HCT116 (cell line): ENCODE results near the gene LHFPL6. TPM values are rescaled to one million over a fixed set of nuclear protein-coding genes. Genes with fewer than 3 reads are reported as not detected.

Source experiments
- ATAC-seq: fragments of 200-7000 bp; cut with Tn5 transposase; 2 replicates; pipeline ENCODE4 v1.9.1; 2020; ENCODE audit warnings: mild to moderate bottlenecking, moderate library complexity
- BruUV-seq: library from RNA; stranded (reverse); fragments of 400-500 nt; replicated peaks from 2 replicates; lab custom pipeline; 2021; lab: Mats Ljungman, UMichigan
- CTCF ChIA-PET: fragments of 300-600 bp; sonication (Branson Sonifier 250); formaldehyde crosslinking; loops from one replicate; lab custom pipeline; 2021; ENCODE audit warnings: antibody characterized with exemption; lab: Charles Lee
- POLR2A ChIA-PET: fragments of 300-600, 350-600 bp; sonication (Branson Sonifier 250); formaldehyde crosslinking; loops from one replicate; lab custom pipeline; 2021; ENCODE audit warnings: antibody characterized with exemption; lab: Charles Lee
- RAD21 ChIA-PET, 2 experiments: fragments of 300-600 bp; sonication (Branson Sonifier 250); formaldehyde crosslinking; loops; one replicate each; lab custom pipeline; 2023; ENCODE audit warnings: low total read pairs in 2 of 2; ENCODE audit not compliant: uncharacterized antibody in 2 of 2, unreplicated experiment in 2 of 2, low non-redundant PET in 1 of 2; lab: Charles Lee
- DNase-seq: peaks from one replicate; pipeline ENCODE4 v3.0.0-alpha.2; 2010; ENCODE audit warnings: low read depth, low spot score
- H2AFZ ChIP-seq: fragments of 200-600 bp; shearing (Covaris generic), sonication (generic); 2 replicates; pipeline ENCODE4 v1.6.1; 2017; ENCODE audit warnings: low read depth, mixed run types, mixed read lengths, antibody characterized with exemption, low read length; ENCODE audit not compliant: poor library complexity, severe bottlenecking
- H3K27ac ChIP-seq: 2 replicates; pipeline ENCODE4 v1.5.1; 2012; ENCODE audit warnings: low read depth, low read length
- H3K27me3 ChIP-seq: fragments of 200-600 bp; sonication (generic); 2 replicates; pipeline ENCODE4 v1.6.1; 2016; ENCODE audit warnings: mixed run types, low read length, mixed read lengths; ENCODE audit not compliant: insufficient read depth
- H3K36me3 ChIP-seq, 2 experiments: fragments of 200-500 bp in 1 of 2; fragments of 200-600 bp in 1 of 2; sonication (Bioruptor generic) in 1 of 2; sonication (generic) in 1 of 2; 2 replicates each; pipeline versions ENCODE4 v1.5.1 to v1.6.1; 2014 to 2016; ENCODE audit warnings: low read length in 2 of 2, inconsistent platforms in 1 of 2, mixed read lengths in 1 of 2, mixed run types in 1 of 2; ENCODE audit not compliant: insufficient read depth in 2 of 2, control insufficient read depth in 1 of 2
- H3K4me1 ChIP-seq, 2 experiments: fragments of 200-600 bp in 1 of 2; sonication (generic) in 1 of 2; 2 replicates each; pipeline versions ENCODE4 v1.5.1 to v1.6.1; 2012 to 2017; ENCODE audit warnings: low read length in 2 of 2, inconsistent platforms in 1 of 2, mild to moderate bottlenecking in 1 of 2, mixed read lengths in 1 of 2, mixed run types in 1 of 2, moderate library complexity in 1 of 2; ENCODE audit not compliant: insufficient read depth in 2 of 2, control insufficient read depth in 1 of 2
- H3K4me2 ChIP-seq: fragments of 200-600 bp; sonication (generic); 2 replicates; pipeline ENCODE4 v1.6.1; 2017; ENCODE audit warnings: mixed run types, low read length, mixed read lengths
- H3K4me3 ChIP-seq, 2 experiments: fragments of 200-600 bp in 1 of 2; sonication (generic) in 1 of 2; replicated peaks in 1 of 2; 2 replicates each; pipeline ENCODE4 v1.5.1; 2011 to 2016; ENCODE audit warnings: low read length in 2 of 2, control low read depth in 1 of 2, low read depth in 1 of 2, mild to moderate bottlenecking in 1 of 2, mixed read lengths in 1 of 2, mixed run types in 1 of 2
- H3K79me2 ChIP-seq: fragments of 200-600 bp; sonication (generic); 2 replicates; pipeline ENCODE4 v1.6.1; 2017; ENCODE audit warnings: mild to moderate bottlenecking, mixed run types, low read length, moderate library complexity, mixed read lengths; ENCODE audit not compliant: insufficient read depth
- H3K9ac ChIP-seq: fragments of 200-600 bp; sonication (generic); 2 replicates; pipeline ENCODE4 v1.6.1; 2016; ENCODE audit warnings: low read length, mixed read lengths
- H3K9me2 ChIP-seq: fragments of 200-600 bp; sonication (generic), shearing (Covaris generic); 2 replicates; pipeline ENCODE4 v1.6.1; 2017; ENCODE audit warnings: mixed run types, mild to moderate bottlenecking, moderate library complexity; ENCODE audit not compliant: insufficient read depth
- H3K9me3 ChIP-seq, 2 experiments: fragments of 200-500 bp in 1 of 2; fragments of 200-600 bp in 1 of 2; sonication (Bioruptor generic) in 1 of 2; sonication (generic) in 1 of 2; 2 replicates each; pipeline ENCODE4 v1.6.1; 2014 to 2017; ENCODE audit warnings: low read length in 2 of 2, mixed read lengths in 2 of 2, inconsistent platforms in 1 of 2, low read depth in 1 of 2, mild to moderate bottlenecking in 1 of 2, mixed run types in 1 of 2, moderate library complexity in 1 of 2; ENCODE audit not compliant: control insufficient read depth in 1 of 2, insufficient read depth in 1 of 2
- H4K20me1 ChIP-seq: fragments of 200-600 bp; sonication (generic), shearing (Covaris generic); 2 replicates; pipeline ENCODE4 v1.6.1; 2017; ENCODE audit warnings: mixed run types, mild to moderate bottlenecking, moderate library complexity; ENCODE audit not compliant: insufficient read depth
- CEBPB ChIP-seq: IDR thresholded peaks from 2 replicates; pipeline ENCODE4 v1.6.1; 2012; ENCODE audit warnings: low read depth
- EGR1 ChIP-seq: IDR thresholded peaks from 2 replicates; pipeline ENCODE4 v1.6.1; 2012; ENCODE audit warnings: low read depth
- EZH2phosphoT487 ChIP-seq: fragments of 200-600 bp; IDR thresholded peaks from 2 replicates; pipeline ENCODE4 v1.6.1; 2018; ENCODE audit warnings: antibody characterized with exemption, borderline replicate concordance
- FOSL1 ChIP-seq: IDR thresholded peaks from 2 replicates; pipeline ENCODE4 v1.6.1; 2012; ENCODE audit warnings: low read depth
- JUND ChIP-seq: IDR thresholded peaks from 2 replicates; pipeline ENCODE4 v1.6.1; 2012
- POLR2AphosphoS5 ChIP-seq: IDR thresholded peaks from 2 replicates; pipeline ENCODE4 v1.6.1; 2011; ENCODE audit warnings: mild to moderate bottlenecking, low read depth, low read length, moderate library complexity
- RAD21 ChIP-seq: IDR thresholded peaks from 2 replicates; pipeline ENCODE4 v1.6.1; 2012; ENCODE audit warnings: low read depth, mild to moderate bottlenecking
- REST ChIP-seq: IDR thresholded peaks from 2 replicates; pipeline ENCODE4 v1.6.1; 2012; ENCODE audit warnings: low read depth
- SIN3A ChIP-seq: IDR thresholded peaks from 2 replicates; pipeline ENCODE4 v1.6.1; 2012; ENCODE audit warnings: low read depth
- SRF ChIP-seq: IDR thresholded peaks from 2 replicates; pipeline ENCODE4 v1.6.1; 2012; ENCODE audit warnings: low read depth
- TCF7L2 ChIP-seq: IDR thresholded peaks from 2 replicates; pipeline ENCODE4 v1.7.0; 2011; ENCODE audit warnings: borderline replicate concordance, inconsistent platforms; ENCODE audit not compliant: insufficient read depth, insufficient read length; ENCODE audit errors: extremely low read depth
- ZFX ChIP-seq: fragments of 450-650 bp; IDR thresholded peaks from 2 replicates; pipeline ENCODE4 v1.6.1; 2017
- intact Hi-C: fragments of 100-400 bp; cut with micrococcal nuclease; formaldehyde crosslinking; loops from 2 replicates; pipeline ENCODE4 v1.10.0; 2022
- total RNA-seq: library from RNA; stranded (reverse); gene quantifications from one replicate; pipeline ENCODE4 v1.2.1, GENCODE V29; 2021; ENCODE audit not compliant: unreplicated experiment
- TF ChIP-seq, protein P1 (sequence below), 3 experiments: fragments of 200-600 bp in 1 of 3; sonication (generic) in 1 of 3; IDR thresholded peaks in 2 of 3; conservative IDR thresholded peaks in 1 of 3; 2 replicates each; pipeline ENCODE4 v1.5.1; 2012 to 2017; ENCODE audit warnings: low read depth in 2 of 3, low read length in 2 of 3, antibody characterized with exemption in 1 of 3, borderline replicate concordance in 1 of 3, control low read depth in 1 of 3, mild to moderate bottlenecking in 1 of 3, mixed read lengths in 1 of 3, mixed run types in 1 of 3, moderate library complexity in 1 of 3; ENCODE audit not compliant: insufficient read depth in 1 of 3
- TF ChIP-seq, protein P2 (sequence below): IDR thresholded peaks from 2 replicates; pipeline ENCODE4 v1.6.1; 2011; ENCODE audit warnings: mild to moderate bottlenecking, low read length, moderate library complexity; ENCODE audit not compliant: insufficient replicate concordance; ENCODE audit errors: extremely low read depth

Gene LHFPL6
- total RNA-seq, 1 experiment from 2014 or later, result 0.22 TPM

- no peaks in the 10 kb centered on the region for H3K9me3 ChIP-seq
- RAD21 ChIA-PET, result no interaction called here
- intact Hi-C loops, result no loop called here
- H3K27me3 ChIP-seq, result 0 out of 2 replicates have a peak, but pooled peaks cover 9% of the 10 kb centered on the region
- H3K4me3 ChIP-seq, result no peak overlapping the region
- BruUV-seq, result no TSS peak
- no peak overlapping the region for H2AFZ ChIP-seq
- POLR2A ChIA-PET, result no interaction called here
- no peak for ATAC-seq
- CTCF ChIA-PET, result no interaction called here
- no peak overlapping the region for H3K27ac ChIP-seq
- H3K79me2 ChIP-seq, result no peaks in the 10 kb centered on the region
- no peak for DNase-seq
- H3K4me1 ChIP-seq, result no peaks in the 10 kb centered on the region
- no peak overlapping the region for H3K9ac ChIP-seq
- TF ChIP-seq JUND (no peak), SIN3A (no peak), FOSL1 (no peak), EGR1 (no peak), TCF7L2 (no peak), SRF (no peak), ZFX (no peak), EZH2phosphoT487 (no peak), POLR2AphosphoS5 (no peak), CEBPB (no peak), RAD21 (no peak), REST (no peak)
- TF ChIP-seq, protein P1, sequence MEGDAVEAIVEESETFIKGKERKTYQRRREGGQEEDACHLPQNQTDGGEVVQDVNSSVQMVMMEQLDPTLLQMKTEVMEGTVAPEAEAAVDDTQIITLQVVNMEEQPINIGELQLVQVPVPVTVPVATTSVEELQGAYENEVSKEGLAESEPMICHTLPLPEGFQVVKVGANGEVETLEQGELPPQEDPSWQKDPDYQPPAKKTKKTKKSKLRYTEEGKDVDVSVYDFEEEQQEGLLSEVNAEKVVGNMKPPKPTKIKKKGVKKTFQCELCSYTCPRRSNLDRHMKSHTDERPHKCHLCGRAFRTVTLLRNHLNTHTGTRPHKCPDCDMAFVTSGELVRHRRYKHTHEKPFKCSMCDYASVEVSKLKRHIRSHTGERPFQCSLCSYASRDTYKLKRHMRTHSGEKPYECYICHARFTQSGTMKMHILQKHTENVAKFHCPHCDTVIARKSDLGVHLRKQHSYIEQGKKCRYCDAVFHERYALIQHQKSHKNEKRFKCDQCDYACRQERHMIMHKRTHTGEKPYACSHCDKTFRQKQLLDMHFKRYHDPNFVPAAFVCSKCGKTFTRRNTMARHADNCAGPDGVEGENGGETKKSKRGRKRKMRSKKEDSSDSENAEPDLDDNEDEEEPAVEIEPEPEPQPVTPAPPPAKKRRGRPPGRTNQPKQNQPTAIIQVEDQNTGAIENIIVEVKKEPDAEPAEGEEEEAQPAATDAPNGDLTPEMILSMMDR (IDR thresholded peaks at IDR 0.05 in 2 of 3, conservative IDR thresholded peaks at IDR 0.05 in 1 of 3; ENCODE audit: borderline replicate concordance in 1 of 3, insufficient read depth in 1 of 3, low read depth in 2 of 3, low read length in 2 of 3), result no peak
- TF ChIP-seq, protein P2, sequence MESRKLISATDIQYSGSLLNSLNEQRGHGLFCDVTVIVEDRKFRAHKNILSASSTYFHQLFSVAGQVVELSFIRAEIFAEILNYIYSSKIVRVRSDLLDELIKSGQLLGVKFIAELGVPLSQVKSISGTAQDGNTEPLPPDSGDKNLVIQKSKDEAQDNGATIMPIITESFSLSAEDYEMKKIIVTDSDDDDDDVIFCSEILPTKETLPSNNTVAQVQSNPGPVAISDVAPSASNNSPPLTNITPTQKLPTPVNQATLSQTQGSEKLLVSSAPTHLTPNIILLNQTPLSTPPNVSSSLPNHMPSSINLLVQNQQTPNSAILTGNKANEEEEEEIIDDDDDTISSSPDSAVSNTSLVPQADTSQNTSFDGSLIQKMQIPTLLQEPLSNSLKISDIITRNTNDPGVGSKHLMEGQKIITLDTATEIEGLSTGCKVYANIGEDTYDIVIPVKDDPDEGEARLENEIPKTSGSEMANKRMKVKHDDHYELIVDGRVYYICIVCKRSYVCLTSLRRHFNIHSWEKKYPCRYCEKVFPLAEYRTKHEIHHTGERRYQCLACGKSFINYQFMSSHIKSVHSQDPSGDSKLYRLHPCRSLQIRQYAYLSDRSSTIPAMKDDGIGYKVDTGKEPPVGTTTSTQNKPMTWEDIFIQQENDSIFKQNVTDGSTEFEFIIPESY, result no peak
- TF ChIP-seq, all 23 proteins: peak for 0
- H3K36me3 ChIP-seq, result no peaks in the 10 kb centered on the region
- no peaks in the 10 kb centered on the region for H3K9me2 ChIP-seq
- no peaks in the 10 kb centered on the region for H4K20me1 ChIP-seq
- H3K4me2 ChIP-seq, result no peak overlapping the region
These were observed 221.5 kb downstream of the LHFPL6 start for GRCh38 chr13:39381456-39381855.
